HG03575 (cell line): ENCODE results near the gene MAGI1.
"Not testable (repeated sequence)": the region's sequence is repeated elsewhere in the genome, so short reads cannot be mapped to it uniquely, and the experiment has no call there.

Experiments used
- ATAC-seq: cut with Tn5 transposase; IDR thresholded peaks from one replicate; pipeline ENCODE4 v1.9.1; 2021; ENCODE audit not compliant: unreplicated experiment, insufficient number of reproducible peaks, low FRiP score; ENCODE audit errors: extremely low read depth

Gene MAGI1

GRCh38 chr3:65562447-65562846 lies 476.3 kb downstream of the MAGI1 start:
- no peak for ATAC-seq

GRCh38 chr3:65561617-65562016 lies 477.1 kb downstream of the MAGI1 start:
- ATAC-seq = no peak

- no peak for ATAC-seq
Observed at GRCh38 chr3:65560901-65561300, 477.8 kb downstream of the MAGI1 start.

GRCh38 chr3:65560133-65560532 lies 478.6 kb downstream of the MAGI1 start:
- ATAC-seq = no peak

- no peak for ATAC-seq
Observed at GRCh38 chr3:65559643-65560042, 479.1 kb downstream of the MAGI1 start.

- ATAC-seq = no peak
Observed at GRCh38 chr3:65558826-65559225, 479.9 kb downstream of the MAGI1 start.

- ATAC-seq = no peak
Observed at GRCh38 chr3:65557899-65558564, 480.7 kb downstream of the MAGI1 start.

GRCh38 chr3:65556934-65557577 lies 481.7 kb downstream of the MAGI1 start:
- no peak for ATAC-seq

GRCh38 chr3:65552434-65552833 lies 486.3 kb downstream of the MAGI1 start:
- no peak for ATAC-seq

- ATAC-seq = no peak
Observed at GRCh38 chr3:65551945-65552344, 486.8 kb downstream of the MAGI1 start.

GRCh38 chr3:65550137-65550536 lies 488.6 kb downstream of the MAGI1 start:
- ATAC-seq = no peak

- no peak for ATAC-seq
Observed at GRCh38 chr3:65549626-65549959, 489.1 kb downstream of the MAGI1 start.

- ATAC-seq = no peak
Observed at GRCh38 chr3:65548848-65549625, 489.7 kb downstream of the MAGI1 start.

GRCh38 chr3:65545429-65545828 lies 493.3 kb downstream of the MAGI1 start:
- ATAC-seq = no peak

- not testable (repeated sequence) for ATAC-seq
Observed at GRCh38 chr3:65543391-65543790, 495.3 kb downstream of the MAGI1 start.

- no peak for ATAC-seq
Observed at GRCh38 chr3:65540666-65541065, 498.1 kb downstream of the MAGI1 start.

GRCh38 chr3:65539616-65540015 lies 499.1 kb downstream of the MAGI1 start:
- no peak for ATAC-seq

- ATAC-seq = no peak
Observed at GRCh38 chr3:65538101-65538500, 500.6 kb downstream of the MAGI1 start.

GRCh38 chr3:65537109-65537508 lies 501.6 kb downstream of the MAGI1 start:
- ATAC-seq = no peak

GRCh38 chr3:65535260-65535659 lies 503.5 kb downstream of the MAGI1 start:
- no peak for ATAC-seq
